K562 (cell line): ENCODE results near the gene CPA4. TPM values are rescaled to one million over a fixed set of nuclear protein-coding genes. Genes with fewer than 3 reads are reported as not detected.

Source experiments
- ATAC-seq: fragments of 200-7000 bp; cut with Tn5 transposase; 3 replicates; pipeline ENCODE4 v1.9.1; 2020; ENCODE audit warnings: moderate library complexity
- BruUV-seq: library from RNA; stranded (reverse); fragments of 400-500 nt; replicated peaks from 2 replicates; lab custom pipeline; 2021; lab: Mats Ljungman, UMichigan
- CTCF ChIA-PET: fragments of 300-600 bp; formaldehyde crosslinking; extraction: SDS; loops from one replicate; lab custom pipeline; 2021; ENCODE audit warnings: low intra/inter-chr PET ratio; lab: Yijun Ruan, JAX
- POLR2A ChIA-PET: fragments of 300-600, 350-650 bp; sonication (Branson Sonifier 250); formaldehyde crosslinking; extraction: SDS; loops from one replicate; lab custom pipeline; 2021; ENCODE audit warnings: antibody characterized with exemption, inconsistent platforms; lab: Yijun Ruan, JAX
- DNase-seq, 4 experiments: peaks; one replicate each; pipeline versions ENCODE4 v3.0.0 to v3.0.0-alpha.2; 2011 to 2018; ENCODE audit warnings: low spot score in 3 of 4, mixed read lengths in 3 of 4; ENCODE audit errors: extremely low read depth in 1 of 4
- FAIRE-seq: peaks from 2 replicates; lab custom pipeline; 2011; peaks lifted over from hg19 to GRCh38; lab: Jason Lieb, UNC
- H2AFZ ChIP-seq: 2 replicates; pipeline ENCODE4 v1.6.0; 2011; ENCODE audit warnings: low read depth, low read length, control low read depth, inconsistent platforms
- H3K27ac ChIP-seq: fragments of 200-600 bp; 3 replicates; pipeline ENCODE4 v1.8.0; 2011; ENCODE audit warnings: low read depth, mild to moderate bottlenecking, control low read depth, inconsistent platforms, low read length, moderate library complexity, mixed read lengths; ENCODE audit errors: extremely low read depth
- H3K27me3 ChIP-seq, 2 experiments: fragments of 300-600 bp in 1 of 2; 2 replicates in 1 of 2; 3 replicates in 1 of 2; pipeline versions ENCODE4 v1.6.0 to v1.8.0; 2011; ENCODE audit warnings: inconsistent platforms in 2 of 2, low read length in 2 of 2, mild to moderate bottlenecking in 1 of 2, mixed read lengths in 1 of 2, moderate library complexity in 1 of 2; ENCODE audit not compliant: control insufficient read depth in 2 of 2, insufficient read depth in 2 of 2
- H3K36me3 ChIP-seq: fragments of 300-600 bp; 3 replicates; pipeline ENCODE4 v1.8.0; 2011; ENCODE audit warnings: mild to moderate bottlenecking, low read length, inconsistent platforms; ENCODE audit not compliant: control insufficient read depth, insufficient read depth
- H3K4me1 ChIP-seq, 2 experiments: fragments of 200-600 bp in 1 of 2; replicated peaks in 1 of 2; 2 replicates in 1 of 2; 3 replicates in 1 of 2; pipeline versions ENCODE4 v1.5.1 to v1.8.0; 2011; ENCODE audit warnings: inconsistent platforms in 2 of 2, low read length in 2 of 2, mild to moderate bottlenecking in 1 of 2, mixed read lengths in 1 of 2, moderate library complexity in 1 of 2; ENCODE audit not compliant: control insufficient read depth in 2 of 2, insufficient read depth in 2 of 2
- H3K4me2 ChIP-seq: 2 replicates; pipeline ENCODE4 v1.6.1; 2011; ENCODE audit warnings: low read length, control low read depth, inconsistent platforms, mixed read lengths; ENCODE audit not compliant: insufficient read depth
- H3K4me3 ChIP-seq: fragments of 200-600 bp; sonication (generic), shearing (Covaris generic); 2 replicates; pipeline ENCODE4 v1.5.1; 2016; ENCODE audit warnings: control low read depth, inconsistent platforms
- H3K79me2 ChIP-seq: fragments of 200-600 bp; 3 replicates; pipeline ENCODE4 v1.8.0; 2011; ENCODE audit warnings: low read length, inconsistent platforms; ENCODE audit not compliant: control insufficient read depth, insufficient read depth
- H3K9ac ChIP-seq, 2 experiments: 2 replicates each; pipeline versions ENCODE4 v1.6.0 to v1.6.1; 2011; ENCODE audit warnings: low read depth in 2 of 2, low read length in 2 of 2, control low read depth in 1 of 2, inconsistent platforms in 1 of 2, mild to moderate bottlenecking in 1 of 2, mixed read lengths in 1 of 2; ENCODE audit not compliant: insufficient read depth in 1 of 2
- H3K9me1 ChIP-seq: one replicate; pipeline ENCODE4 v1.6.0; 2011; ENCODE audit warnings: inconsistent platforms, mild to moderate bottlenecking, low read length, moderate library complexity; ENCODE audit not compliant: control insufficient read depth, insufficient read depth
- H3K9me3 ChIP-seq: replicated peaks from 2 replicates; pipeline ENCODE4 v1.5.1; 2011; ENCODE audit warnings: low read depth, low read length, inconsistent platforms; ENCODE audit not compliant: control insufficient read depth, insufficient read depth
- H4K20me1 ChIP-seq: replicated peaks from 2 replicates; pipeline ENCODE4 v1.6.1; 2011; ENCODE audit warnings: low read length, inconsistent platforms, mixed read lengths; ENCODE audit not compliant: control insufficient read depth, insufficient read depth
- ATF1 ChIP-seq, 2 experiments: fragments of 450-650 bp in 1 of 2; IDR thresholded peaks; 2 replicates each; pipeline ENCODE4 v1.6.1; 2016; ENCODE audit warnings: missing compliant biosample characterization in 1 of 2, missing genetic modification characterization in 1 of 2
- CHD2 ChIP-seq: IDR thresholded peaks from 2 replicates; pipeline ENCODE4 v1.6.1; 2011; ENCODE audit warnings: low read depth, low read length
- EP300 ChIP-seq: IDR thresholded peaks from 2 replicates; pipeline ENCODE4 v1.6.1; 2012; ENCODE audit warnings: low read length, improper control_type of control experiment
- FOXJ3 ChIP-seq: sonication (generic); formaldehyde crosslinking; IDR thresholded peaks from 2 replicates; pipeline ENCODE4 v1.4.0; 2020; ENCODE audit warnings: mild to moderate bottlenecking, missing genetic modification reagents
- GTF2E2 ChIP-seq: fragments of 200-800 bp; sonication (Bioruptor generic); IDR thresholded peaks from 2 replicates; pipeline ENCODE4 v1.6.1; 2016; ENCODE audit warnings: missing genetic modification characterization, missing compliant biosample characterization
- HDAC8 ChIP-seq: fragments of 450-650 bp; IDR thresholded peaks from 2 replicates; pipeline ENCODE4 v1.6.1; 2016; ENCODE audit warnings: mild to moderate bottlenecking, missing genetic modification characterization, moderate library complexity, missing compliant biosample characterization
- IRF2 ChIP-seq: sonication (generic); formaldehyde crosslinking; IDR thresholded peaks from 2 replicates; pipeline ENCODE4 v1.8.1; 2022; ENCODE audit warnings: mild to moderate bottlenecking, missing genetic modification reagents
- MAZ ChIP-seq, 2 experiments: fragments of 450-650 bp in 1 of 2; sonication (generic) in 1 of 2; formaldehyde crosslinking; IDR thresholded peaks in 1 of 2; conservative IDR thresholded peaks in 1 of 2; 2 replicates each; pipeline versions ENCODE4 v1.4.0 to v1.5.0; 2020; ENCODE audit warnings: mild to moderate bottlenecking in 1 of 2, missing genetic modification reagents in 1 of 2
- NFXL1 ChIP-seq: fragments of 450-650 bp; formaldehyde crosslinking; IDR thresholded peaks from 2 replicates; pipeline ENCODE4 v1.4.0; 2021; ENCODE audit warnings: mild to moderate bottlenecking
- NONO ChIP-seq, 2 experiments: fragments of 200-400 bp in 1 of 2; fragments of 450-650 bp in 1 of 2; formaldehyde crosslinking in 1 of 2; IDR thresholded peaks; 2 replicates each; pipeline ENCODE4 v1.6.1; 2017; ENCODE audit warnings: low read depth in 2 of 2, mild to moderate bottlenecking in 2 of 2, moderate library complexity in 2 of 2, low read length in 1 of 2
- RBM17 ChIP-seq: fragments of 200-400 bp; formaldehyde crosslinking; IDR thresholded peaks from 2 replicates; pipeline ENCODE4 v1.6.1; 2017; ENCODE audit warnings: low read depth, mild to moderate bottlenecking, low read length, borderline replicate concordance
- SP1 ChIP-seq: sonication (generic); formaldehyde crosslinking; IDR thresholded peaks from 2 replicates; pipeline ENCODE4 v1.8.1; 2022; ENCODE audit warnings: mild to moderate bottlenecking, missing genetic modification reagents
- ZNF197 ChIP-seq: fragments of 200-800 bp; sonication (Bioruptor generic); IDR thresholded peaks from 2 replicates; pipeline ENCODE4 v1.6.1; 2016; ENCODE audit warnings: low read depth, missing genetic modification characterization, missing compliant biosample characterization
- ZNF408 ChIP-seq: fragments of 250-450 bp; sonication (Bioruptor Pico); IDR thresholded peaks from 2 replicates; pipeline ENCODE4 v1.4.0; 2020; ENCODE audit warnings: low read depth, mild to moderate bottlenecking, moderate library complexity
- WGBS: fragments of 100-300 bp; shearing (Covaris generic); methylation state at CpG from one replicate; pipeline ENCODE4 v1.1.6; 2016; ENCODE audit warnings: low coverage, mixed read lengths; ENCODE audit not compliant: insufficient coverage; ENCODE audit errors: missing lambda C conversion rate; 5-methylcytosine and 5-hydroxymethylcytosine counted together
- in situ Hi-C: fragments of 300-500 bp; cut with MboI; formaldehyde crosslinking; loops from 4 replicates; pipeline ENCODE4 v1.15.0; 2018; ENCODE audit warnings: inconsistent platforms, mixed read lengths
- intact Hi-C: fragments of 100-400 bp; cut with micrococcal nuclease; formaldehyde crosslinking; loops from 2 replicates; pipeline ENCODE4 v1.14.2; 2022
- polyA plus RNA-seq, 8 experiments: library from polyadenylated mRNA; depleted of rRNA in 4 of 8; stranded (reverse) in 5 of 8; unstranded in 3 of 8; fragments of >200 nt; fragmentation: Nextera tagmentation in 2 of 8; fragmentation: Illumina TruSeq in 1 of 8; extraction: Ambion mirVana in 2 of 8; extraction: Trizol in 1 of 8; gene quantifications; 2 replicates each; pipeline versions ENCODE4 v1.2.1 to v1.2.3, GENCODE V29; 2011 to 2014; ENCODE audit warnings: inconsistent platforms in 1 of 8, missing spikeins in 1 of 8
- total RNA-seq, 7 experiments: library from RNA; depleted of rRNA in 6 of 7; stranded (reverse); fragments of >200 nt in 6 of 7; fragmentation: Illumina TruSeq in 2 of 7; extraction: Trizol in 2 of 7; gene quantifications; 2 replicates each; pipeline versions ENCODE4 v1.2.1 to v1.2.3, GENCODE V29; 2011 to 2021; ENCODE audit warnings: low replicate concordance in 1 of 7
- TF ChIP-seq, protein P1 (sequence below): fragments of 200-800 bp; sonication (Bioruptor generic); IDR thresholded peaks from 2 replicates; pipeline ENCODE4 v1.6.1; 2017; ENCODE audit warnings: missing genetic modification characterization, missing compliant biosample characterization
- TF ChIP-seq, protein P2 (sequence below): fragments of 250-450 bp; sonication (Bioruptor Pico); IDR thresholded peaks from 2 replicates; pipeline ENCODE4 v1.4.0; 2020; ENCODE audit warnings: mild to moderate bottlenecking, moderate library complexity
- TF ChIP-seq, protein P3 (sequence below): fragments of 250-450 bp; sonication (Bioruptor Pico); IDR thresholded peaks from 2 replicates; pipeline ENCODE4 v1.4.0; 2020; ENCODE audit warnings: mild to moderate bottlenecking

Gene CPA4
- total and polyA plus RNA-seq, 9 of the 15 experiments (the other 6 are each of a cell fraction or from before 2014, with no cell fraction given) = not detected

DNA sequence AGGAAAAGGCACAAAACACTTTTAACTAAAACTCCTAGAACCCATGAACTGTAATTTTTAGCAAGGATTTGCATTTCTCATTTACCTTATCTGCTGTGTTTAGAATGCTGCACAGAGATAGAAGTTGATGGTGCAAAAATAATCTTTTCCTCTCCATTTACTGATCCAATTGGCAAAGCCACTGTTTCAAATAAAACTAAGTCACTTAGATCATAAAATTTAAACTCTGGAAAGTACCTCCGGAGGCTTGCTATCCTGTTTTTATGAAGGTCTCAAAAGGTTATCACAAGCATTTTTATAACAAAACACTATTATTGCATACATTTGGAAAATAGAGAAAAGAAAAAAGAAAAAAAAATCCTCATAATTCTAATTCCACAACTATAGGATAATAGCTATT, 18.7 kb upstream of the CPA4 start:
- Histone ChIP-seq H3K27ac (no peak overlapping the region), H3K27me3 (peaks cover 6 to 17% of the 10 kb centered on the region in 2 experiments), H4K20me1 (no peaks in the 10 kb centered on the region), H3K79me2 (no peaks in the 10 kb centered on the region), H3K36me3 (no peaks in the 10 kb centered on the region), H3K9me1 (no peaks in the 10 kb centered on the region), H2AFZ (no peak overlapping the region; the same call in 1 of the 2 replicates), H3K4me3 (no peak overlapping the region), H3K4me2 (no peak overlapping the region), H3K9me3 (no peaks in the 10 kb centered on the region), H3K4me1 (peaks cover 8 to 9% of the 10 kb centered on the region in 2 experiments; a peak in 4 of 5 replicates), H3K9ac (no peak overlapping the region)
- in situ Hi-C loops (no loop called here), intact Hi-C loops (loop anchor here (10.0 kb wide), 1 partner anchor 561 kb away; no protein-coding TSS in a partner anchor)
- 40% methylated on average over 1 of the region's 1 CpG for WGBS
- ChIA-PET CTCF (no interaction called here), POLR2A (interaction anchor here (0.9 to 1.2 kb wide), 2 partner anchors 10 to 110 kb away, joined by 3 read pairs; no protein-coding TSS in a partner anchor)
- DNase-seq (no peak), FAIRE-seq (no peak), ATAC-seq (no peak)
- BruUV-seq = no TSS peak
- TF ChIP-seq FOXJ3 (no peak), ATF1 (CRISPR knock-in tag; IDR thresholded peaks at IDR 0.05) (no peak), ATF1 (tag; IDR thresholded peaks at IDR 0.05) (no peak), GTF2E2 (tag) (no peak), SP1 (no peak), EP300 (no peak), ZNF197 (CRISPR knock-in tag) (no peak), NONO (IDR thresholded peaks at IDR 0.05; ENCODE audit: low read depth in 2 of 2, low read length in 1 of 2) (no peak), RBM17 (no peak), IRF2 (no peak), NFXL1 (CRISPR knock-in tag) (no peak), CHD2 (no peak), ZNF408 (CRISPR knock-in tag) (no peak), MAZ (CRISPR knock-in tag; conservative IDR thresholded peaks at IDR 0.05 in 1 of 2, IDR thresholded peaks at IDR 0.05 in 1 of 2) (no peak), HDAC8 (no peak)
- TF ChIP-seq, protein P1, sequence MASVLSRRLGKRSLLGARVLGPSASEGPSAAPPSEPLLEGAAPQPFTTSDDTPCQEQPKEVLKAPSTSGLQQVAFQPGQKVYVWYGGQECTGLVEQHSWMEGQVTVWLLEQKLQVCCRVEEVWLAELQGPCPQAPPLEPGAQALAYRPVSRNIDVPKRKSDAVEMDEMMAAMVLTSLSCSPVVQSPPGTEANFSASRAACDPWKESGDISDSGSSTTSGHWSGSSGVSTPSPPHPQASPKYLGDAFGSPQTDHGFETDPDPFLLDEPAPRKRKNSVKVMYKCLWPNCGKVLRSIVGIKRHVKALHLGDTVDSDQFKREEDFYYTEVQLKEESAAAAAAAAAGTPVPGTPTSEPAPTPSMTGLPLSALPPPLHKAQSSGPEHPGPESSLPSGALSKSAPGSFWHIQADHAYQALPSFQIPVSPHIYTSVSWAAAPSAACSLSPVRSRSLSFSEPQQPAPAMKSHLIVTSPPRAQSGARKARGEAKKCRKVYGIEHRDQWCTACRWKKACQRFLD (CRISPR knock-in tag) = no peak
- TF ChIP-seq, protein P2, sequence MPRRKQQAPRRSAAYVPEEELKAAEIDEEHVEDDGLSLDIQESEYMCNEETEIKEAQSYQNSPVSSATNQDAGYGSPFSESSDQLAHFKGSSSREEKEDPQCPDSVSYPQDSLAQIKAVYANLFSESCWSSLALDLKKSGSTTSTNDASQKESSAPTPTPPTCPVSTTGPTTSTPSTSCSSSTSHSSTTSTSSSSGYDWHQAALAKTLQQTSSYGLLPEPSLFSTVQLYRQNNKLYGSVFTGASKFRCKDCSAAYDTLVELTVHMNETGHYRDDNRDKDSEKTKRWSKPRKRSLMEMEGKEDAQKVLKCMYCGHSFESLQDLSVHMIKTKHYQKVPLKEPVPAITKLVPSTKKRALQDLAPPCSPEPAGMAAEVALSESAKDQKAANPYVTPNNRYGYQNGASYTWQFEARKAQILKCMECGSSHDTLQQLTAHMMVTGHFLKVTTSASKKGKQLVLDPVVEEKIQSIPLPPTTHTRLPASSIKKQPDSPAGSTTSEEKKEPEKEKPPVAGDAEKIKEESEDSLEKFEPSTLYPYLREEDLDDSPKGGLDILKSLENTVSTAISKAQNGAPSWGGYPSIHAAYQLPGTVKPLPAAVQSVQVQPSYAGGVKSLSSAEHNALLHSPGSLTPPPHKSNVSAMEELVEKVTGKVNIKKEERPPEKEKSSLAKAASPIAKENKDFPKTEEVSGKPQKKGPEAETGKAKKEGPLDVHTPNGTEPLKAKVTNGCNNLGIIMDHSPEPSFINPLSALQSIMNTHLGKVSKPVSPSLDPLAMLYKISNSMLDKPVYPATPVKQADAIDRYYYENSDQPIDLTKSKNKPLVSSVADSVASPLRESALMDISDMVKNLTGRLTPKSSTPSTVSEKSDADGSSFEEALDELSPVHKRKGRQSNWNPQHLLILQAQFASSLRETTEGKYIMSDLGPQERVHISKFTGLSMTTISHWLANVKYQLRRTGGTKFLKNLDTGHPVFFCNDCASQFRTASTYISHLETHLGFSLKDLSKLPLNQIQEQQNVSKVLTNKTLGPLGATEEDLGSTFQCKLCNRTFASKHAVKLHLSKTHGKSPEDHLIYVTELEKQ = no peak
- TF ChIP-seq, protein P3, sequence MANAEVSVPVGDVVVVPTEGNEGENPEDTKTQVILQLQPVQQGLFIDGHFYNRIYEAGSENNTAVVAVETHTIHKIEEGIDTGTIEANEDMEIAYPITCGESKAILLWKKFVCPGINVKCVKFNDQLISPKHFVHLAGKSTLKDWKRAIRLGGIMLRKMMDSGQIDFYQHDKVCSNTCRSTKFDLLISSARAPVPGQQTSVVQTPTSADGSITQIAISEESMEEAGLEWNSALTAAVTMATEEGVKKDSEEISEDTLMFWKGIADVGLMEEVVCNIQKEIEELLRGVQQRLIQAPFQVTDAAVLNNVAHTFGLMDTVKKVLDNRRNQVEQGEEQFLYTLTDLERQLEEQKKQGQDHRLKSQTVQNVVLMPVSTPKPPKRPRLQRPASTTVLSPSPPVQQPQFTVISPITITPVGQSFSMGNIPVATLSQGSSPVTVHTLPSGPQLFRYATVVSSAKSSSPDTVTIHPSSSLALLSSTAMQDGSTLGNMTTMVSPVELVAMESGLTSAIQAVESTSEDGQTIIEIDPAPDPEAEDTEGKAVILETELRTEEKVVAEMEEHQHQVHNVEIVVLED (CRISPR knock-in tag) = no peak
